Heart right ventricle (tissue), 16 donors: ENCODE results near the gene ASCL4. TPM values are rescaled to one million over a fixed set of nuclear protein-coding genes. Genes with fewer than 3 reads are reported as not detected.

ENCODE experiments used
- ATAC-seq, 8 donors: fragments of 200-7000 bp; cut with Tn5 transposase; one replicate each; pipeline ENCODE4 v1.9.1; 2020; ENCODE audit warnings: mild to moderate bottlenecking in 8 of 8, moderate library complexity in 8 of 8, moderate number of reproducible peaks in 1 of 8
- DNase-seq, 2 donors: peaks; one replicate each; pipeline ENCODE4 v3.0.0-alpha.2; 2020
- H3K27ac ChIP-seq, 10 donors: fragments of 200-600 bp; sonication (generic) in 2 of 10; one replicate each; pipeline versions ENCODE4 v1.5.0 to v1.8.0; 2020 to 2022; ENCODE audit warnings: mild to moderate bottlenecking in 3 of 10
- H3K27me3 ChIP-seq, 7 donors: fragments of 200-600 bp; one replicate each; pipeline ENCODE4 v1.8.0; 2021 to 2022; ENCODE audit warnings: mild to moderate bottlenecking in 2 of 7
- H3K36me3 ChIP-seq, 9 donors: fragments of 200-600 bp; sonication (generic) in 1 of 9; one replicate each; pipeline versions ENCODE4 v1.5.0 to v1.8.0; 2020 to 2022; ENCODE audit warnings: mild to moderate bottlenecking in 2 of 9
- H3K4me1 ChIP-seq, 9 donors: fragments of 200-600 bp; sonication (generic) in 1 of 9; one replicate each; pipeline versions ENCODE4 v1.5.0 to v1.8.0; 2020 to 2022; ENCODE audit warnings: mild to moderate bottlenecking in 4 of 9
- H3K4me3 ChIP-seq, 10 donors: fragments of 200-600 bp; sonication (generic) in 2 of 10; one replicate each; pipeline versions ENCODE4 v1.5.0 to v1.8.0; 2020 to 2022; ENCODE audit warnings: mild to moderate bottlenecking in 7 of 10, moderate library complexity in 2 of 10
- H3K9me3 ChIP-seq, 11 donors: fragments of 200-600 bp in 10 of 11; sonication (generic) in 2 of 11; one replicate each; pipeline versions ENCODE4 v1.5.0 to v1.8.0; 2013 to 2022; ENCODE audit warnings: mild to moderate bottlenecking in 2 of 11, control low read depth in 1 of 11, moderate library complexity in 1 of 11
- WGBS, 2 donors: extraction: QIAGEN DNeasy Blood & Tissue Kit; methylation state at CpG; one replicate each; pipeline ENCODE4 v1.1.7; 2013; ENCODE audit warnings: inconsistent platforms in 1 of 2; 5-methylcytosine and 5-hydroxymethylcytosine counted together
- intact Hi-C, 10 donors: fragments of 100-400 bp; cut with DNase I; formaldehyde crosslinking; loops; one replicate each; pipeline versions ENCODE4 v1.11.1 to v1.14.2; 2022
- polyA plus RNA-seq, 2 donors: library from polyadenylated mRNA; stranded (reverse); fragments of 200-250 nt; gene quantifications; one replicate each; pipeline ENCODE4 v1.2.3, GENCODE V29; 2013
- total RNA-seq, 10 donors: library from RNA; stranded (reverse); fragmentation: NEBNext Ultra II Directional in 3 of 10; extraction: Animal tissue kit (Norgen Biotek cat#: 25700) in 3 of 10; gene quantifications; one replicate each; pipeline versions ENCODE4 v1.2.1 to v1.2.4, GENCODE V29; 2021 to 2023
- TF ChIP-seq, protein P1 (sequence below), 9 donors: fragments of 200-600 bp; sonication (generic) in 2 of 9; IDR thresholded peaks; one replicate each; pipeline versions ENCODE4 v1.5.0 to v1.8.0; 2021 to 2022; ENCODE audit warnings: antibody characterized with exemption in 9 of 9, mild to moderate bottlenecking in 5 of 9, moderate library complexity in 1 of 9
- donor health status: Arrhythmogenic right ventricular cardiomyopathy.
- donor health status: ischemic (EF 13 %, LVEDD 7.1; RV severe dilation, severe dysfunction).
- donor health status: healthy with polysubstance abuse.
- donor health status: DM: no; HTN: yes; CAD: no.
- donor health status: DM: no; HTN: no; CAD: no.
- donor health status: ischemic (EF 25% LVEDD 6.9; RV normal size, moderate dysfunction).
- donor health status: ischemic (EF 25% LVEDD 5.7; RV mildly dilated, moderate dysfunction).
- donor health status: healthy.
- donor health status: DM: yes; HTN: yes; CAD: no.
- donor health status: Ischemic cardiomyopathy.
- donor health status: ischemic (EF 35%, LVEDD 5.7; RV mildly dilated, moderate dysfunction).
- donor health status: nonischemic (EF 11% LVEDD 7.7; RV severe dilation, severe dysfunction).
- donor health status: DM: yes; HTN: yes; CAD: no.
- donor health status: PGD.
- donor health status: ischemic (EF 29% LVEDD 5.4; RV normal size, mild dysfunction).
- donor health status: nonischemic (EF 23%, LVEDD 6.1; RV moderate dilation, normal function).

Gene ASCL4
- total and polyA plus RNA-seq, 12 donors = not detected

GRCh38 chr12:107794451-107794850 is 19.9 kb downstream of the ASCL4 start:
- DNase-seq (no peak), ATAC-seq (no peak)
- Histone ChIP-seq H3K9me3 (peaks cover 0 to 5% (median 0%) of the 10 kb centered on the region in 11 donors), H3K4me3 (no peak overlapping the region), H3K36me3 (no peaks in the 10 kb centered on the region), H3K27me3 (peaks cover 0 to 41% (median 21%) of the 10 kb centered on the region in 7 donors), H3K4me1 (no peaks in the 10 kb centered on the region), H3K27ac (no peak overlapping the region)
- intact Hi-C loops = no loop called here
- TF ChIP-seq, protein P1, sequence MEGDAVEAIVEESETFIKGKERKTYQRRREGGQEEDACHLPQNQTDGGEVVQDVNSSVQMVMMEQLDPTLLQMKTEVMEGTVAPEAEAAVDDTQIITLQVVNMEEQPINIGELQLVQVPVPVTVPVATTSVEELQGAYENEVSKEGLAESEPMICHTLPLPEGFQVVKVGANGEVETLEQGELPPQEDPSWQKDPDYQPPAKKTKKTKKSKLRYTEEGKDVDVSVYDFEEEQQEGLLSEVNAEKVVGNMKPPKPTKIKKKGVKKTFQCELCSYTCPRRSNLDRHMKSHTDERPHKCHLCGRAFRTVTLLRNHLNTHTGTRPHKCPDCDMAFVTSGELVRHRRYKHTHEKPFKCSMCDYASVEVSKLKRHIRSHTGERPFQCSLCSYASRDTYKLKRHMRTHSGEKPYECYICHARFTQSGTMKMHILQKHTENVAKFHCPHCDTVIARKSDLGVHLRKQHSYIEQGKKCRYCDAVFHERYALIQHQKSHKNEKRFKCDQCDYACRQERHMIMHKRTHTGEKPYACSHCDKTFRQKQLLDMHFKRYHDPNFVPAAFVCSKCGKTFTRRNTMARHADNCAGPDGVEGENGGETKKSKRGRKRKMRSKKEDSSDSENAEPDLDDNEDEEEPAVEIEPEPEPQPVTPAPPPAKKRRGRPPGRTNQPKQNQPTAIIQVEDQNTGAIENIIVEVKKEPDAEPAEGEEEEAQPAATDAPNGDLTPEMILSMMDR (IDR thresholded peaks at IDR 0.05) = no peak
- WGBS, 2 donors = 39 to 51% methylated on average over 3 of the region's 3 CpGs

- WGBS, 2 donors = 55 to 57% methylated on average over 3 of the region's 3 CpGs
- Histone ChIP-seq H3K4me3 (no peak overlapping the region), H3K36me3 (no peaks in the 10 kb centered on the region), H3K27ac (no peak overlapping the region), H3K4me1 (peaks cover 0 to 7% (median 0%) of the 10 kb centered on the region in 9 donors), H3K9me3 (no peaks in the 10 kb centered on the region), H3K27me3 (peaks cover 0 to 38% (median 30%) of the 10 kb centered on the region in 7 donors)
- intact Hi-C loops = no loop called here
- ATAC-seq (no peak), DNase-seq (no peak)
- TF ChIP-seq, protein P1 (IDR thresholded peaks at IDR 0.05) = no peak
Observed at GRCh38 chr12:107798580-107798979, 24.1 kb downstream of the ASCL4 start.

GRCh38 chr12:107801150-107801549 is 26.6 kb downstream of the ASCL4 start:
- intact Hi-C loops = no loop called here
- no peaks in the 10 kb centered on the region for H3K36me3 ChIP-seq
- no peak for DNase-seq
- H3K27ac ChIP-seq = no peak overlapping the region
- no peak for ATAC-seq
- peaks cover 0 to 27% (median 13%) of the 10 kb centered on the region in 7 donors for H3K27me3 ChIP-seq
- TF ChIP-seq, protein P1 (IDR thresholded peaks at IDR 0.05) = no peak
- no peak overlapping the region for H3K4me3 ChIP-seq
- H3K4me1 ChIP-seq = peaks cover 0 to 7% (median 0%) of the 10 kb centered on the region in 9 donors
- H3K9me3 ChIP-seq = no peaks in the 10 kb centered on the region

GRCh38 chr12:107803092-107803491 is 28.6 kb downstream of the ASCL4 start:
- H3K4me1 ChIP-seq = peaks cover 0 to 7% (median 0%) of the 10 kb centered on the region in 9 donors
- DNase-seq = no peak
- WGBS, 2 donors = 25 to 33% methylated on average over 3 of the region's 3 CpGs
- no peak overlapping the region for H3K27ac ChIP-seq
- H3K27me3 ChIP-seq = peaks cover 0 to 15% (median 13%) of the 10 kb centered on the region in 7 donors
- no peaks in the 10 kb centered on the region for H3K9me3 ChIP-seq
- H3K4me3 ChIP-seq = no peak overlapping the region
- intact Hi-C loops = no loop called here
- TF ChIP-seq, protein P1 (IDR thresholded peaks at IDR 0.05) = no peak
- no peaks in the 10 kb centered on the region for H3K36me3 ChIP-seq
- ATAC-seq = no peak
